ENCODE measurements around the gene ZFP64. TPM values are rescaled to one million over a fixed set of nuclear protein-coding genes. Genes with fewer than 3 reads are reported as not detected.
A peak's percentile ranks its signal among the peaks of the same experiment; 100 is the strongest.
"Not testable (repeated sequence)": the region's sequence is repeated elsewhere in the genome, so short reads cannot be mapped to it uniquely, and the experiment has no call there.

The ZFP64 gene
- total RNA-seq, 2 experiments from 2014 or later, result 11.3 to 11.5 TPM

DNA sequence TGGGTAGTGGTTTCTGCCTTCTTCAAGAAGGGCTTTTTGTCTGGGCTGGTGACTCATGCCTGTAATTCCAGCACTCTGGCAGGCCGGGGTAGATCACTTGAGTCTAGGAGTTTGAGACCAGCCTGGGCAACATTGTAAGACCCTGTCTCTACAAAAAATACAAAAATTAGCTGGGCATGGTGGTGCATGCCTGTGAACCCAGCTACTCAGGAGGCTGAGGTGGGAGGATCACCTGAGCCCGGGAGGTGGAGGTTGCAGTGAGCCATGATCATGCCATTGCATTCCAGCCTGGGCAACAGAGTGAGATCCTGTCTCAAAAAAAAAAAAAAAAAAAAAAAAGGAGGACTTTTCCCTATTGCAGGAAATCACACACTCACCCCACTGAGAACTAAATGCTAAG lies 57.9 kb downstream of the ZFP64 start:
- H3K9me3 Mint-ChIP-seq (ENCODE audit: low read depth); DNase-seq; H3K4me1 Mint-ChIP-seq; H3K27ac Mint-ChIP-seq; ATAC-seq; H3K36me3 Mint-ChIP-seq; H3K27me3 Mint-ChIP-seq; H3K4me3 Mint-ChIP-seq: not testable (repeated sequence)
- CTCF ChIA-PET, result interaction anchor here (0.7 to 2.4 kb wide), 2 partner anchors 17 to 1495 kb away, joined by 4 to 6 read pairs; no protein-coding TSS in a partner anchor

DNA sequence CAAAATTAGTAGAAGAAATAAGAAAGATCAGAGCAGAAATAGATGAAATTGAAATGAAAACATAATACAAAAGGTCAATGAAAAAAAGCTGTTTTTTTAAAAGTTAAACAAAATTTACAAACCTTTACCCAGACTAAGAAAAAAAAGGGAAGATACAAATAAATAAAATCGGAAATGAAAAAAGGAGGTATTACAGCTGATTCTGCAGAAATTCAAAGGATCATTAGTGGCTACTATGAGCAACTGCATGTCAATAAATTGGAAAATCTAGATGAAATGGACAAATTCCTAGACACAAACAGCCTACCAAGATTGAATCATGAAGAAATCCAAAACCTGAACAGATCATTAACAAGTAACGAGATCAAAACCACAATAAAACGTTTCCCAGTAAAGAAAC lies 59.2 kb downstream of the ZFP64 start:
- peaks cover 5% of the 10 kb centered on the region for H3K9me3 Mint-ChIP-seq (ENCODE audit: low read depth)
- no peak for DNase-seq
- no peak overlapping the region for H3K27ac Mint-ChIP-seq
- peaks cover 4% of the 10 kb centered on the region for H3K4me1 Mint-ChIP-seq
- H3K4me3 Mint-ChIP-seq, result no peak overlapping the region
- no peak for ATAC-seq
- CTCF ChIA-PET, result interaction anchor here (2.4 kb wide), 1 partner anchor 18 kb away, joined by 6 read pairs; no protein-coding TSS in a partner anchor
- H3K27me3 Mint-ChIP-seq, result peaks cover 2% of the 10 kb centered on the region
- H3K36me3 Mint-ChIP-seq, result no peaks in the 10 kb centered on the region

DNA sequence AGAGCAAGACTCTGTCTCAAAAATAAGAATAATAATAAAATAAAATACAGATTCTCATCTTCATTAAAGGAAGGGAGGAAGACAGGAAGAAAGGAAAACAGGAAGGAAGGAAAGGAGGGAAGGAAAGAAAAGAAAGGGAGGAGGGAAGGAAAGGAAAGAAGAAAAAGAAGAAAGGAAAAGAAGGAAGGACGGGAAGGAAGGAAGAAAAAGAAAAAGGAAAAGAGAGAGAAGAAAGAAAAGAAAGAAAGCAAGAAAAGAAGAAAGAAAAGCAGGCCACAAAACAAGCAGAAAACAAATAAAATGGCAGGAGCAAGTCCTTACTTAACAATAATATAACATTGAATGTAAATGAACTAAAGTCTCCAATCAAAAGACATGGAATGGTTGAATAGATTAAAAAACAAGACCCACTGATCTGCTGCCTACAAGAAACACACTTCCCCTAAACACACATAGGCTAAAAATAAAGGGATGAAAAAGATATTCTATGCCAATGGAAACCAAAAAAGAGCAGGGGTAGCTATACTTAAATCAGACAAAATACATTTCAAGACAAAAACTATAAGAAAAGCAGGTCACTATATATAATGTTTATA lies 60.4 kb downstream of the ZFP64 start:
- H3K4me1 Mint-ChIP-seq, result peaks cover 4% of the 10 kb centered on the region
- H3K36me3 Mint-ChIP-seq, result no peaks in the 10 kb centered on the region
- H3K9me3 Mint-ChIP-seq (ENCODE audit: low read depth), result peaks cover 5% of the 10 kb centered on the region
- no peak overlapping the region for H3K27ac Mint-ChIP-seq
- H3K27me3 Mint-ChIP-seq, result peaks cover 2% of the 10 kb centered on the region
- no peak for DNase-seq
- CTCF ChIA-PET, result interaction anchor here (1.0 kb wide), 1 partner anchor 19 kb away, joined by 3 read pairs; no protein-coding TSS in a partner anchor
- H3K4me3 Mint-ChIP-seq, result no peak overlapping the region
- no peak for ATAC-seq

DNA sequence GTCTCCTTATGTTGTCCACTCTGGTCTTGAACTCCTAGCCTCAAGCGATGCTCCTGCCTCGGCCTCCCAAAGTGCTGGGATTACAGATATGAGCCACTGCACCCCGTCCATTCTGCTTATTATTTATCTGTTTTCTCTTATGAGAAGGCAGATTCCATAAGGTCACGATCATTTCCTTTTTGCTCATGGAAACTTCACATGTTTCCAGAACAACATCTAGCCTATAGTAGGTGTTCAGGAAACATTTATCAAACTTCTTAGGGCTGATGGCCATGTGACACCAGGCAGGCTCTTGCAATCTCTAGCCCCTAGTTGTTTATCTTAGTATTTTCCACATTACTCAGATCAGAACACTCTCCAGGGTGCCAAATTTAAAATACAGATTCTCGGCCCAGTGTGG lies 61.2 kb downstream of the ZFP64 start:
- Mint-ChIP-seq H3K4me3 (no peak overlapping the region), H3K36me3 (no peaks in the 10 kb centered on the region), H3K9me3 (ENCODE audit: low read depth) (peaks cover 5% of the 10 kb centered on the region), H3K4me1 (peaks cover 4% of the 10 kb centered on the region), H3K27me3 (peaks cover 2% of the 10 kb centered on the region), H3K27ac (no peak overlapping the region)
- ATAC-seq (no peak), DNase-seq (no peak)
- CTCF ChIA-PET, result no interaction called here

DNA sequence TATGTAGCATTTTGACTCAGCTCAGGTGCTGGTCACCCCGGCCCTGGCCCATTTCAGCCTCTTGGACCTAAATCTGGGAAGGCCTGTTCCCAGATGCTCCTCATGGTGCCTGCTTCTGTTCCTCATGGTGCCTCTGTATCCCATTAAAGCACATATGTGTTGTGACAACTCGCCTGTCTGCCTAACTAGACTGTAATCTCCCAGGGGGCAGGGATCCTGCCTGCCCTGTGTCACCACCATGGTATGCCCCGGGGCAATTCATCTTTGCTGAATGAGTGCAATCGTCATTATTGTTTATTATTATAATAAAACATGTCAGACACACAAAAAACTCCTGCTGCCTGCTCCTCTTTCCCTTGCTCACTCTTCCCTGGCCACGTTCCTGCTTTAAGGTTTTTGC lies 62.0 kb downstream of the ZFP64 start:
- Mint-ChIP-seq H3K36me3 (no peaks in the 10 kb centered on the region), H3K4me3 (no peak overlapping the region), H3K27me3 (peaks cover 2% of the 10 kb centered on the region), H3K4me1 (peaks cover 4% of the 10 kb centered on the region), H3K27ac (no peak overlapping the region), H3K9me3 (ENCODE audit: low read depth) (peaks cover 5% of the 10 kb centered on the region)
- CTCF ChIA-PET, result interaction anchor here (1.1 to 1.9 kb wide), 5 partner anchors 15 to 87 kb away, joined by 3 to 12 read pairs (median 5); no protein-coding TSS in a partner anchor
- ATAC-seq (no peak), DNase-seq (no peak)

DNA sequence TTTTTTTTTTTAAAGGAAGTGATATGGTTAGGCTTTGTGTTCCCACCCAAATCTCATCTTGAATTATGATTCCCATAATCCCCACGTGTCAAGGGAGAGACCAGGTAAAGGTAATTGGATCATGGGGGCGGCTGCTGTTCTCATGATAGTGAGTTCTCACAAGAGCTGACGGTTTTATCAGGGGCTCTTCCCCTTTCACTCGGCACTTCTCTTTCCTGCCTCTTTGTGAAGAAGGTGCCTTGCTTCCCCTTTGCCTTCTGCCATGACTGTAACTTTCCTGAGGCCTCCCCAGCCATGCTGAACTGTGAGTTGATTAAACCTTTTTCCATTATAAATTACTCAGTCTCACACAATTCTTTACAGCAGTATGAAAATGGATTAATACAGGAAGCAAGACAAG lies 64.3 kb downstream of the ZFP64 start:
- H3K27ac Mint-ChIP-seq, result no peak overlapping the region
- H3K36me3 Mint-ChIP-seq, result peaks cover 1% of the 10 kb centered on the region
- peaks cover 4% of the 10 kb centered on the region for H3K4me1 Mint-ChIP-seq
- no peak for ATAC-seq
- DNase-seq, result no peak
- CTCF ChIA-PET, result interaction anchor here (2.0 to 2.9 kb wide), 2 partner anchors 64 to 92 kb away, joined by 8 to 19 read pairs; partner anchors contain the start of gene ZFP64
- peaks cover 5% of the 10 kb centered on the region for H3K9me3 Mint-ChIP-seq (ENCODE audit: low read depth)
- H3K4me3 Mint-ChIP-seq, result no peak overlapping the region
- H3K27me3 Mint-ChIP-seq, result peaks cover 2% of the 10 kb centered on the region

DNA sequence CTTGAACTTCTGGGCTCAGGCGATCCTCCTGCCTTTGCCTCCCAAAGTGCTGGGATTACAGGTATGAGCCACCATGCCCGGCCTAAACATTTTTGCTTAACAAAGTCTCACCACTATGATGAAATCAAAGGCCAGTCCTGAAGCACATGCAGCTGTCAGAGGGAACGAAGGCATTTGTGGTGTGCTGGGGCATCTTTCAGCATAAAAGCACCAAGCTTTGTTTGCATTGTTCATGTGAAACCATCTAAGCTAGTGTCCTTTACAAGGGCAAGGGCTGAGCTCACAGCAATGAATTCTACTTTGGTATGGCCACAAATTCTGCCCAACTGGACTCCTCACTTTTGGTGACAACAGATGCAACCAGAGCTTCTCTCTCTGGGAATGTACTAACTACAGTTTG lies 66.8 kb downstream of the ZFP64 start:
- ATAC-seq (no peak), DNase-seq (no peak)
- Mint-ChIP-seq H3K9me3 (ENCODE audit: low read depth) (no peaks in the 10 kb centered on the region), H3K27me3 (no peaks in the 10 kb centered on the region), H3K4me3 (no peak overlapping the region), H3K36me3 (peaks cover 1% of the 10 kb centered on the region), H3K27ac (no peak overlapping the region), H3K4me1 (peaks cover 4% of the 10 kb centered on the region)
- CTCF ChIA-PET, result no interaction called here

DNA sequence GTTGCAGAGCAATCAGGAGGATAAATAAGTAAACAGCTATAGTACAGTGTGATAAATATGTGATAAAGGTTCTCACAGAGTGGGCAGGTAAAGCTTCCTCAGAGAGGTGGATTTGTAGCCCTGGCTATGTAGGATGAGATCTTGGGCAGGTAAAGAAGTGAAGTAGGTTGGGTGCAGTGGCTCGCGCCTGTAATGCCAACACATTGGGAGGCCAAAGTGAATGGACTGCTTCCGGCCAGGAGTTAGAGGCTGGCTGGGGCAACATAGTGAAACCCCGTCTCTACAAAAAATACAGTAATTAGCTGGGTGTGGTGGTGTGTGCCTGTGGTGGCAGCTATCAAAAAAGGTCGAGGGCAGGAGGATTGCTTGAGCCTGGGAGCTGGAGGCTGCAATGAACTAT lies 72.9 kb downstream of the ZFP64 start:
- Mint-ChIP-seq H3K27me3 (no peaks in the 10 kb centered on the region), H3K36me3 (peaks cover 1% of the 10 kb centered on the region), H3K9me3 (ENCODE audit: low read depth) (no peaks in the 10 kb centered on the region), H3K4me1 (no peaks in the 10 kb centered on the region), H3K4me3 (no peak overlapping the region), H3K27ac (no peak overlapping the region)
- no peak for DNase-seq
- CTCF ChIA-PET, result interaction anchor here (3.5 kb wide), 1 partner anchor 10 kb away, joined by 16 read pairs; no protein-coding TSS in a partner anchor
- ATAC-seq, result no peak

DNA sequence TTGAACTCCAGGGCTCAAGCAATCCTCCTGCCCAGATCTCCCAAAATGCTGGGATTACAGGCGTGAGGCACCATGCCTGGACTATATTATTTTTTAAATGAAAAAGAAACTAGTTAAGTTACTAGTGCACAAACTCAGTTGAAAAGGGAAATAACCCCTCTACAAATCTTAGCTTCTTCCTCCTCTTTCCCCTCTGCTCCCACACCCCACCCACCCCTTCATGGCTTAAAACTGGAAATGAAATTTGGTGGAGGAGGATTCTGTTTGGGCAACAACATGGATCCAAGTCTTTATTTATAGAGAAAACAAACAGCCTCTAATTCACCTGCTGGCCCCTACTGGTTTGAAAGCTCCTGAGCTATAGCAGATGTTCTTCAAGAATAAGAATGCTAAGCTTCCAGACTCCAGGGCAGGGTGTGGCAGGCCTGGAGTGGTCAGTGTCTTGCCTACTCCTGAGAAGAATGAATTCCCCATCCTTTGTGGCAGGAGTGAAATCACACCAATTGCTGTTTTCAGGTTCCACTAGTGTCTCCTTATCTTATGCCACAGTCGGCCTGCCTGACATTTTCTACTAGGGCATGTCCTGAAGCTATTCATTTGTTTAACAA lies 73.5 kb downstream of the ZFP64 start:
- peaks cover 1% of the 10 kb centered on the region for H3K36me3 Mint-ChIP-seq
- no peaks in the 10 kb centered on the region for H3K9me3 Mint-ChIP-seq (ENCODE audit: low read depth)
- no peaks in the 10 kb centered on the region for H3K4me1 Mint-ChIP-seq
- CTCF ChIA-PET, result interaction anchor here (1.1 to 3.5 kb wide), 2 partner anchors 10 to 74 kb away, joined by 3 to 16 read pairs; partner anchors contain the start of gene ZFP64
- no peak overlapping the region for H3K4me3 Mint-ChIP-seq
- H3K27me3 Mint-ChIP-seq, result no peaks in the 10 kb centered on the region
- DNase-seq (no peak), ATAC-seq (no peak)
- no peak overlapping the region for H3K27ac Mint-ChIP-seq

DNA sequence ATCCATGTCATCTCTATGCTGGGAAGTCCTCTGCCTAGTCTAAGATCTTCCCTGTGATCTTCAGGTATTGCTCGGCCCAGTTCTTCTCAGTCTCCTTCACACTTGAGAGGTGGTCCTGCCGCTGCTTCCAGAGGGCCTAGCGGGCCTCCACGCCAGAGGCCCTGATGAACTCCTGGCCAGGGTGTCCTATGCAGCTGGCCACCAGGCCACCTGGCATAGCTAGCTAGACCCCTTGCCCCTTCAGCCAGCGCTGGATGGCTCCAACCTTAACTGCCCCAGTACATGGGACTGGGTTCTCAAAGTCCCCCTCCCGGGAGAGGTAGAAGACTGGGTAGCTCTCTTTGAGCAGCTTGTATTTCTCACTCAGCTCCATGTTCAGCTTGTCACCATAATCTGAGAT lies 81.1 kb downstream of the ZFP64 start:
- CTCF ChIA-PET, result interaction anchor here (1.2 kb wide), 2 partner anchors 9 to 27 kb away, joined by 3 to 4 read pairs; no protein-coding TSS in a partner anchor
- no peaks in the 10 kb centered on the region for H3K9me3 Mint-ChIP-seq (ENCODE audit: low read depth)
- DNase-seq (no peak), ATAC-seq (no peak)
- peaks cover 18% of the 10 kb centered on the region for H3K27me3 Mint-ChIP-seq
- H3K4me1 Mint-ChIP-seq, result no peaks in the 10 kb centered on the region
- H3K27ac Mint-ChIP-seq, result no peak overlapping the region
- no peaks in the 10 kb centered on the region for H3K36me3 Mint-ChIP-seq
- no peak overlapping the region for H3K4me3 Mint-ChIP-seq

DNA sequence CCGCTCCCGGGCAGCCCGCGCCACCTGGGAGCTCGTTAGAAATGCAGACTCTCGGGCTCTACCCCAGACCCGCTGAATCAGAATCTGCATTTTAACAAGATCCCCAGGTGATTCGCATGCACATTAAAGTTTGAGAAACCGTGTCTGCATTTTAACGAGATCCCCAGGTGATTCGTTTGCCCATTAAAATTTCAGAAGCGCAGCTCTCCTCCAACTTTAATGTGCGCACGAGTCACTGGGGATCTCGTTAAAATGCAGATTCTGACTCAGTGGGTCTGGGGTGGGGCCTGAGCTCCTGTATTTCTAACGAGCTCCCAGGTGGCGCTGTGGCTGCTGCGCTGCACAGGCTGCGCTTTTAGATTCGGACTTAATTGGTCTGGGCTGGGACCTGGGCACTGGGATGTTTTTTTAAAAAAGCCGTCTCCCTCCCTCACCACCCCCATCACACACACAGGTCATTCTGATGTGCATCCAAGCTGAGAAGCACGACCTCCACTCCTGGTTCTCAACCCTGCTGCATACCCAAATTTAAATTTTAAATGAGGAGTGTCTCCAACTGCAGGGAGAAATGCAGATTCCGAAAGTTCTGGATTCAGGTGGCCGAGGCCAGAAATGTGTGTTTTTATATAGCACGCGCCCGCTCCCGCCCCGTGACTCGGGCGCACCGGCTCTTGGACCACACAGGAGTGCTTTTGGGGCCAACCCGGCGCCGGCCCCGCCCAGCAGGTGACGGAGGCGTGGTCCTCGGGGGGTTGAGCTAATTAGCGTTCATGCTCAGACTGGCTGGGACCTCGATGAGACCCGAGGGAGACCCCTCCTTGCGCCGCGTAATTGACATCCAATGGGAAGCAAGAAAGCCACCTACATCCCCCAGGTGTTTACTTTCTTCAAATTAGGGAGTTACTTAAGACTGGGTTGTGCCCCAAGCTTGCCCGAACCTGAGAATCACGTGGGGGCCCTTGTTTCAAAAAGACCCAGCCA lies 85.8 kb downstream of the ZFP64 start:
- no peak overlapping the region for H3K27ac Mint-ChIP-seq
- no peaks in the 10 kb centered on the region for H3K9me3 Mint-ChIP-seq (ENCODE audit: low read depth)
- DNase-seq (no peak), ATAC-seq (peak; percentile 40)
- H3K4me1 Mint-ChIP-seq, result peaks cover 22% of the 10 kb centered on the region
- CTCF ChIA-PET, result interaction anchor here (0.5 to 1.4 kb wide), 3 partner anchors 24 to 306 kb away, joined by 3 read pairs; no protein-coding TSS in a partner anchor
- H3K36me3 Mint-ChIP-seq, result no peaks in the 10 kb centered on the region
- no peak overlapping the region for H3K4me3 Mint-ChIP-seq
- peaks cover 48% of the 10 kb centered on the region for H3K27me3 Mint-ChIP-seq

DNA sequence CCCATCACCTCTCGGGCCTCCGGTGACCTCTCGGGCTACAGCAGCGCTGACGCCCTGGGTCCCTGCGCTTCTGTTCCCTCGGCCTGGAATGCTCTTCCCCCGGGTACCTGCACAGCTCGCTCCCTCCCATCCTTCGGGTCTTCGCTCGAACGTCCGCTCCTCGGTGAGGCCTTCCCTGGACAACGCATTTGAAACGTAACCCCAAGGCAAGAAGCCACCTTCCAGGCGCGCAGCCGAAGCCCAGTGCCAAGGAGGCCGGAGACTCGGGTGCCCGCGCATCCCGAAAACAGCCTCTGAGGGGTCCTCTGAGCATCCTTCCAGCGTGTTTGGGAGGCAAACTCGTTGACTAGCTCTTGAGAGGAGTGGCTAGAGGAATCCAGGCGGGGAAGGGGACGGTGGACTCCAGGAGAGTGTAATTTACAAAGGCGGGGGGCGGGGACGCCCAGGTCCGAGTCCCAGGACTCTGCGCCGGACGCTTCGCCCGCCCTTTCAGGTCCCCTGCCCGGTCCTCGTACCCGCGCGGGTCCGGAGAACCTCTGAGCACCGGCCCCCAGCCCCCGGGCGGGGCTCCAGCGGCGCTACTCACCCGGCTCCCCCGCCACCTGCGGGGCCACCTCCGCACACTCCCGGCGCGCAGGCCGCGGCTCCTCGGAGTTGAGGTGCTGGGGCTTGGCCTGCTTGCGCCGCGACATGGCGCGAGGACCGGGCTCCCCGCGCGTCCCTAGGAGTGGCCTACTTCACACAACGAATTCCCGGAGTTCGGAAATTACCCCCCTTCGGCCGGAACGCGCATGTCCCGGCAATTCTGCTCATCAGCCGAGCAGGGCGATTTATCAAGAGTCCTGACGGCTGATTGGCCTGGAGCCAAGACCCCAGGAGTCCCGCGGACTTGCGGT lies 86.8 kb downstream of the ZFP64 start:
- Mint-ChIP-seq H3K4me3 (peak overlapping the region; percentile 44), H3K27ac (no peak overlapping the region), H3K4me1 (peaks cover 22% of the 10 kb centered on the region), H3K9me3 (ENCODE audit: low read depth) (no peaks in the 10 kb centered on the region), H3K36me3 (no peaks in the 10 kb centered on the region), H3K27me3 (peaks cover 48% of the 10 kb centered on the region)
- DNase-seq (no peak), ATAC-seq (no peak)
- CTCF ChIA-PET, result interaction anchor here (1.2 to 1.7 kb wide), 3 partner anchors 23 to 305 kb away, joined by 3 to 6 read pairs (median 3); no protein-coding TSS in a partner anchor
